NCI-H510A (cell line): ENCODE measurements around the gene TIMP2.
"Not testable (repeated sequence)": the region's sequence is repeated elsewhere in the genome, so short reads cannot be mapped to it uniquely, and the experiment has no call there.

Experiments used
- DNase-seq: peaks from one replicate; lab custom pipeline; 2025; lab: John Stamatoyannopoulos, UW

Gene TIMP2

GRCh38 chr17:78904371-78904770 lies 20.8 kb downstream of the TIMP2 start:
- DNase-seq = no peak

GRCh38 chr17:78903101-78903779 lies 21.9 kb downstream of the TIMP2 start, which contains the start of gene CEP295NL:
TSS of gene CEP295NL (minus strand) at chr17:78903201. CDS start at chr17:78901828, 1,373 bp downstream.
- no peak for DNase-seq

GRCh38 chr17:78902231-78902630 lies 23.0 kb downstream of the TIMP2 start:
- DNase-seq = not testable (repeated sequence)

DNA sequence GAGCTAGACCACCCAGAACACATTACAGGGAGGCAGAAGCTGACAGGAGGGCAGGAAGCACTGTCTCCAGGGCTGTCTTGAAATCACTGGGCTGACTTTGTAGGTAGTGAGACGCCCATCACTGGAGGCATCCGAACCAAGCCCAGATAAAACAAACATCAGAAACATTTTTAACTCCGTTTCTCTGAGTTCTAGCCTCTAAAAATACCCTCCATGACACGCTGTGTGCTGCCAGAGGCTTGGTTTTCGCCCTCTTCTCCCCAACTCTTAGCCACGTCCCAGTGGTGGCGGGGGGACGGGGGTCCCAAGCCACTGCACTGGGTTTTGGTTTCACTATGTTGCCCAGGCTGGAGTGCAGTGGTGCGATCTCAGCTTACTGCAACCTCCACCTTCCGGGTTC lies 23.4 kb downstream of the TIMP2 start:
- no peak for DNase-seq

- no peak for DNase-seq
These were observed 24.4 kb downstream of the TIMP2 start for GRCh38 chr17:78900816-78901215.

GRCh38 chr17:78899361-78900260 lies 25.6 kb downstream of the TIMP2 start:
- DNase-seq = no peak

GRCh38 chr17:78898947-78899346 lies 26.2 kb downstream of the TIMP2 start:
- no peak for DNase-seq

DNA sequence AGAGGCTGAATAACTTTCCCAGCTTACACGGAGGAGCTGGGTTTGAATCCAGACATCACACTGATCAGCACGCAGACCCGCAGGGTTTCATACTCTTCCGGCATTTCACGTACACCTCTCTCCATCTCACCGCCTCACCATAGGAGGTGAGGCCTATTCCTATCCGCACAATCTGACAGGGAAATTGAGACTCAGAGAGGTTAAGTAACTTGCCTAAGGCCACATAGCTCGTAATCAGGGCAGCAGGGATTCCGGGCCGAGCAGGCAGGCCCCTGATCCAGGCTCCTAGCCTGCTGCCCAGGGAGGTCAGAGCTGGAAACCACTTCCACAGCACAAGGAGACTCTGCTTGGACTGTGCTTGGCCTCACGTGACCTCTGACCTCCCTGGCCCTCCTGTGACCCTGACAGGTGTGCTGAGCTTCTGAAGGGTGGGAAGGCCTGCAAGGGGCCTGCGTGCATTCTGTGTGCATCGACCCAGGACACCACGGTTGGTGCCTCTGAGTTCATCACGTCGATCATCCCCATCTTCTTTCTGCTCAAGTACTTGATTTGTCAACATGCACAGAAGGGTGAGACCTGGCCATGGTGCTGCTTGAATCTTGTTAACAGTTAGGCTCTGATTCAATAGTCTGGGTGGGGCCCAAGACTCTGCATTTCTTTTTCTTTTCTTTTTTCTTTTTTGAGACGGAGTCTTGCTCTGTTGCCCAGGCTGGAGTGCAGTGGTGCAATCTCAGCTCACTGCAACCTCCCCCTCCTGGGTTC lies 26.9 kb downstream of the TIMP2 start:
- DNase-seq = no peak

GRCh38 chr17:78897664-78898047 lies 27.5 kb downstream of the TIMP2 start:
- DNase-seq = no peak

DNA sequence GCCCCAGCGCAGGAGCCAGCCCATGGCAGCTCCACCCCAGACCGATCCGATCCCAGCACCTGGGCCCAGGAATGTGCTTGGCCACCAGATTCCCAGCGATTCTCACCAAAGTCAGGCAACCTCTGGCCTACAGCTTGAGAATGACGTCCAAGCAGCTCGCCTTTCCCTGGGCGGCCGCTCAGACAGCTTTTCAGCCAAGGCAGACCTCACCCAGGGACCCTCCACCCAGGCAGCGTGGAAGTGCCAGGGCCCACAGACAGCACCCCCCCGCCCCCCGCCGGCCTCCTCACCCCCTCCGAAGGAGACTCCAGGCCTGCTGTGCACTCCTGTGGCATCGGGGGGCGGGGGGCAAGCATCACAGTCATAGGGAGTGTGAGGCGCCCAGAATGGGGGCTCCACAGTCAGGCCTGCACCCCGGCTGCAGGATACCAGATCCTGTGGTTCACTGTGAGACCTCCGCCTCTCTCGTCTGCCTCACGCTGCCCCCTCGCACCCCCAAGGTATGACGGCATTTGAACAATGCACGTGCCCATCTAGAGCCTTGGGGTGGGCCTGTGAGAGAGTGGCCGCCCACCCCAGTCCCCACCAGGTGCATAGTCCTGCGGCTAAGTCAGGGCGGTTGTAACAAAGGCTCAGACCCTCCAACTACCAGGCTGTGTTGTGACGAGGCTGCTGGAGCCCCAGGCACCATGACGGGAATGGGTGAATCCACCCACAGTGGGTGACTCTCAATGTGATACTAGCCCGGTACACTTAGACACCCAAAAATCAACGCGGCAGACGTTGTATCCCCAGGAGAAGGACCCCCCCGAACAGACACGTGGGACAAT lies 28.1 kb downstream of the TIMP2 start:
- no peak for DNase-seq

DNA sequence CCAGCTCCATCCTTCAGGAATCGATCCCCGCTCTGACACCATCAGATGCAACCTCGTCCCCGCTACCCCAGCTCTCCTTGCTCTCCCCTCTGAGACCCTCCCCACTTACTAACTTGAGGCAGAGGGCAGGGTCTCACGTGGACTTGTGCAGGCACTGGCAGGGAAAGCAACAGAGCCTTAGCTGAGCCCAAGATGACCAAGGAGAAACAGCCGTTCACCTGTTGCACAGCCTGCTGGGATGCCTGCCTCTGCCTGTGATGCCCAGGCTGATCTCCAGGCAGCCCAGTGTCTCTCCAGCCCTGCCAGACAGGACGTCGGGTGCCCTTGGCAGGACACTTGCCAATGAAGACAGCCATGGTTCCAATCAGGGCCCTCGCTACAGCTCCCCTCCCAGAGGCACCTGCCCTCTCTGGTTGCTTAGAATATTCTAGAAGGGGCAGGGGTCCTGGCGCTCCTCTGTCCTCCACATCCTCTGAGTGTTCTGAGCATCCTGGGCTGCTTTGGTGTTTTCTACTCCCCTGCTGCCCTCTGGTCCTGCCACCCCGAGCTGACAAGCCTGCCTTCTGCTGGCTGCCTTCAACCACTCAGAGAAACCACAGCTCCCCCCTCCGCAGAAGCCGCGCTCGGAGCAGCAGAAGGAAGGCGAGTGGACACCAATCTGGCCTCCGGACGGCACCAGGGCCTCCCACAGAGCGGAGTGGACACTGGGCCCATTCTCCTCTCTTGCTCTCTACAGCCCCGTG lies 28.9 kb downstream of the TIMP2 start:
- DNase-seq = no peak

- no peak for DNase-seq
These were observed 29.9 kb downstream of the TIMP2 start for GRCh38 chr17:78895322-78895721.

- DNase-seq = no peak
These were observed 31.5 kb downstream of the TIMP2 start for GRCh38 chr17:78893684-78894083.

DNA sequence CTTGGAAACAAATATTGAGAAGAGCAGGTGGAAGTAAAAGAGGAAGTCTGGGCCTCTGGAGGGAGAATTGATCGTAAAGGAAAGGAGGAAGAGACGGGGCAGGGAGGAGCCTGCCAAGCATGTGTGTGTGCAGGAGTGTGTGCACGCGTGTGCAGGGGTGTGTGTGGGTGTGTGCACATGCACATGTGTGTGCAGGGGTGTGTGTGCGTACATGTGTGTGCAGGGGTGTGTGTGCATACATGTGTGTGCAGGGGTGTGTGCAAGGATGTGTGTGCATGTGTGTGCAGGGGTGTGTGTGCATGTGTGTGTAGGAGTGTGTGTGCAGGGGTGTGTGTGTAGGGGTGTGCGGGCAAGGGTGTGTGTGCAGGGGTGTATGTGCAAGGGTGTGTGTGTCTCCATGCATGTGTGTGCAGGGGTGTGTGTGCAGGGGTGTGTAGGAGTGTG lies 32.2 kb downstream of the TIMP2 start:
- DNase-seq = no peak

DNA sequence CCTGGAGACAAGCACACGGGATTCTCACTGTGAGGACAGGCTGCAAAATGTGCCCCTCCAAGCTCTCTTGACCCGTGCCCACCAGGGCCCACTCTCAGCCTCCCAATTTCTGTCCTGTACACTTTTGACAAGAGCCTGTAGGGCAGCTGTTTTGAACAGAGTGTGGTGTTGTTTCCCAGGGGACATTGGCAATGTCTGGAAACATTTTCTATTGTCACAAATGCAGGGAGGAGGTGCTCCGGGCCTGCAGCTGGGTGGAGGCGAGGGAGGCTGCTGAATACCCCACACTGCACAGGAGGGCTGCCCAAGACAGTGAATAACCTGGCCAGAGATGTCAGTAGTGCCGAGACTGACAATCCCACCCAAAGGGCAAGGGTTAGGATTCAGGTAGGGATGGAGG lies 32.7 kb downstream of the TIMP2 start:
- no peak for DNase-seq

DNA sequence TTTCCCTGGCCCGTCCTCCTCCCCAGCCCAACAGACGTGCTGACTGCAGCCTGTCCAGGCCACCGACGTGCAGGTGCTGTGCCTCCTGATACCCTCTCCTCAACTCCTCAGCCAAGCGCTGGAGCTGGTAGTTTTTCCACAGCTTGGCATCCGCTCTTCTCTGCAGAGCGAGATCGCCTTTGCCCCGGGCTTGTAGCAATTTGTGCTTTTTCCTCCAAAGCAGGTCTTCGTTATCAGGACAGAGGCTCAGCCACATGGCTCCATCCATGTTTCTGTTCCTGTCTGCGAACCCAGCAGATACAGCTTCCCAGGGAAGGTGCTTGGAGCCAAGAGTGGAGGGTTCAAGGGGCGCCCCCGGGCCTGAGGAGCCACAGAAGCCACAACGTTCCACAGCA lies 33.1 kb downstream of the TIMP2 start:
- DNase-seq = no peak

- DNase-seq = no peak
These were observed 33.7 kb downstream of the TIMP2 start for GRCh38 chr17:78891406-78892061.

GRCh38 chr17:78890498-78890897 lies 34.7 kb downstream of the TIMP2 start:
- no peak for DNase-seq

GRCh38 chr17:78890096-78890495 lies 35.1 kb downstream of the TIMP2 start:
- not testable (repeated sequence) for DNase-seq

DNA sequence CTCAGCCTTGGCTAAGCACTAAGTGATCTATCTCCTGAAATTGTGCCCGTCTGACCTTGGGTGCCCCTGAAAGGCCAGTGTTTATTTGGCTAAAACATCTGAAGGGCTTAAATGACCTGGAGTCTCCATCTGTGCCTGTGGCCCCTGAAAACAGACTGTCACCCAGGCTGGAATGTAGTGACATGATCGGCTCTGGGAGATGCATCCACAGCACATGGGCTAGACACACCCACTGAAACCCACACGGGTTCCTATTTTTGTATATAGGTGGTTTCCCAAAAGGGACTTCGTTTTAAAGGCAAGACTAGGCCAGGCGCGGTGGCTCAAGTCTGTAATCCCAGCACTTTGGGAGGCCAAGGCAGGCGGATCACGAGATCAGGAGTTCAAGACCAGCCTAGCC lies 35.7 kb downstream of the TIMP2 start:
- no peak for DNase-seq
